OCI-LY1 (cell line): ENCODE results near the gene DLG1.

Source experiments
- EZH2 ChIP-seq: fragments of 200-600 bp; sonication (generic), shearing (Covaris generic); IDR thresholded peaks from 2 replicates; pipeline ENCODE4 v1.8.0; 2017; ENCODE audit warnings: borderline replicate concordance, mixed run types, mild to moderate bottlenecking, antibody characterized with exemption, low read length, moderate library complexity, mixed read lengths
- TF ChIP-seq, protein P1 (sequence below): fragments of 200-600 bp; sonication (generic), shearing (Covaris generic); IDR thresholded peaks from 2 replicates; pipeline ENCODE4 v1.5.1; 2017; ENCODE audit warnings: mild to moderate bottlenecking, antibody characterized with exemption, low read length, moderate library complexity, mixed read lengths

DNA sequence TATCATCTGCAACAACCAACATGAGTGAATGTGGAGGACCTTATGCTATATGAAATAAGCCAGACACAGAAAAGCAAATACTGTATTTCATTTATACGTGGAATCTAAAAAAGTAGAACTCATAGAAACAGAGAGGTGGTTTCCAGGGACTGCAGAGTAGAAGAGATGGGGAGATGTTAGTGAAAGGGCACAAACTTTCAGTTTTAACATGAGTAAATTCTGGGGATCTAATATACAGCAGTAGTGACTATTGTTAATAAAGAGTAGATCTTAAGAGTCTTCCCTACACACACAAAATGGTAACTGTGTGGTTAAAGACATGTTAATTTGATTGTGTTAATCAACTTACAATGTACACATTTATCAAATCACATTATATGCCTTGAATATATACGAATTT lies 247.9 kb downstream of the DLG1 start:
- TF ChIP-seq EZH2, result no peak
- TF ChIP-seq, protein P1, sequence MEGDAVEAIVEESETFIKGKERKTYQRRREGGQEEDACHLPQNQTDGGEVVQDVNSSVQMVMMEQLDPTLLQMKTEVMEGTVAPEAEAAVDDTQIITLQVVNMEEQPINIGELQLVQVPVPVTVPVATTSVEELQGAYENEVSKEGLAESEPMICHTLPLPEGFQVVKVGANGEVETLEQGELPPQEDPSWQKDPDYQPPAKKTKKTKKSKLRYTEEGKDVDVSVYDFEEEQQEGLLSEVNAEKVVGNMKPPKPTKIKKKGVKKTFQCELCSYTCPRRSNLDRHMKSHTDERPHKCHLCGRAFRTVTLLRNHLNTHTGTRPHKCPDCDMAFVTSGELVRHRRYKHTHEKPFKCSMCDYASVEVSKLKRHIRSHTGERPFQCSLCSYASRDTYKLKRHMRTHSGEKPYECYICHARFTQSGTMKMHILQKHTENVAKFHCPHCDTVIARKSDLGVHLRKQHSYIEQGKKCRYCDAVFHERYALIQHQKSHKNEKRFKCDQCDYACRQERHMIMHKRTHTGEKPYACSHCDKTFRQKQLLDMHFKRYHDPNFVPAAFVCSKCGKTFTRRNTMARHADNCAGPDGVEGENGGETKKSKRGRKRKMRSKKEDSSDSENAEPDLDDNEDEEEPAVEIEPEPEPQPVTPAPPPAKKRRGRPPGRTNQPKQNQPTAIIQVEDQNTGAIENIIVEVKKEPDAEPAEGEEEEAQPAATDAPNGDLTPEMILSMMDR, result no peak
